Osteocyte (in vitro differentiated cells): Measurements from ENCODE around the gene CNTNAP2. TPM values are rescaled to one million over a fixed set of nuclear protein-coding genes. Genes with fewer than 3 reads are reported as not detected.

ENCODE experiments used
- DNase-seq: peaks from one replicate; pipeline ENCODE4 v3.0.0; 2021; ENCODE audit warnings: mixed read lengths; ENCODE audit not compliant: unreplicated experiment; ENCODE audit errors: extremely low spot score
- H3K27ac Mint-ChIP-seq: one replicate; pipeline ENCODE4 v1.8.0; 2021; ENCODE audit warnings: mild to moderate bottlenecking, mixed read lengths; ENCODE audit not compliant: unreplicated experiment
- H3K27me3 Mint-ChIP-seq: one replicate; pipeline ENCODE4 v1.8.0; 2021; ENCODE audit warnings: mixed read lengths; ENCODE audit not compliant: unreplicated experiment
- H3K36me3 Mint-ChIP-seq: one replicate; pipeline ENCODE4 v1.8.0; 2021; ENCODE audit warnings: mixed read lengths; ENCODE audit not compliant: unreplicated experiment
- H3K4me1 Mint-ChIP-seq: one replicate; pipeline ENCODE4 v1.8.0; 2021; ENCODE audit warnings: mixed read lengths; ENCODE audit not compliant: unreplicated experiment
- H3K4me3 Mint-ChIP-seq: one replicate; pipeline ENCODE4 v1.8.0; 2021; ENCODE audit warnings: mild to moderate bottlenecking, moderate library complexity, mixed read lengths; ENCODE audit not compliant: unreplicated experiment
- H3K9me3 Mint-ChIP-seq: one replicate; pipeline ENCODE4 v1.8.0; 2021; ENCODE audit warnings: mixed read lengths; ENCODE audit not compliant: unreplicated experiment
- total RNA-seq: library from RNA; stranded (reverse); gene quantifications from 2 replicates; pipeline ENCODE4 v1.2.1, GENCODE V29; 2021
- TF ChIP-seq, protein P1 (sequence below): fragments of 200-600 bp; sonication (generic); IDR thresholded peaks from 2 replicates; pipeline ENCODE4 v1.5.0; 2021; ENCODE audit warnings: antibody characterized with exemption, mild to moderate bottlenecking, moderate library complexity

CNTNAP2 gene
- total RNA-seq, 1 donor from 2014 or later, result 1.4 TPM

DNA sequence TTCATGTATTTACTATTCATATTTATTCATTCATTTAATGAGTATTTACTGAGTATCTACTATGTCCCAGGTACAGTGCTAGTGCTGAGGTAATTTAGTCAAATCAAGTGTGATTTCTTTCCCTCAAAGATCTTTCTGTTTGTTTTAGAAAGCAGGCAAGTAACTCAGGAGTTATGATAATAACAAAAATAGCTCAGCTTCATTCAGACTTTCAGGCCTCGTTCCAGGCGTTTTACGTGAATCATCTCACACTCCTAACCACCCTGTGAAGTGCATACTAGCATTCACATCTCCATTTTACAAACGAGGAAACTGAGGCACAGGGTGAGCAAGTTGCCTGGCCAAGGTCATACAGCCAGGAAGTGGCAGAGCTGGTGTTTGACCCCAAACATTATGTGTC, 2005.2 kb downstream of the CNTNAP2 start:
- no peak overlapping the region for H3K27ac Mint-ChIP-seq
- no peak for DNase-seq
- TF ChIP-seq, protein P1, sequence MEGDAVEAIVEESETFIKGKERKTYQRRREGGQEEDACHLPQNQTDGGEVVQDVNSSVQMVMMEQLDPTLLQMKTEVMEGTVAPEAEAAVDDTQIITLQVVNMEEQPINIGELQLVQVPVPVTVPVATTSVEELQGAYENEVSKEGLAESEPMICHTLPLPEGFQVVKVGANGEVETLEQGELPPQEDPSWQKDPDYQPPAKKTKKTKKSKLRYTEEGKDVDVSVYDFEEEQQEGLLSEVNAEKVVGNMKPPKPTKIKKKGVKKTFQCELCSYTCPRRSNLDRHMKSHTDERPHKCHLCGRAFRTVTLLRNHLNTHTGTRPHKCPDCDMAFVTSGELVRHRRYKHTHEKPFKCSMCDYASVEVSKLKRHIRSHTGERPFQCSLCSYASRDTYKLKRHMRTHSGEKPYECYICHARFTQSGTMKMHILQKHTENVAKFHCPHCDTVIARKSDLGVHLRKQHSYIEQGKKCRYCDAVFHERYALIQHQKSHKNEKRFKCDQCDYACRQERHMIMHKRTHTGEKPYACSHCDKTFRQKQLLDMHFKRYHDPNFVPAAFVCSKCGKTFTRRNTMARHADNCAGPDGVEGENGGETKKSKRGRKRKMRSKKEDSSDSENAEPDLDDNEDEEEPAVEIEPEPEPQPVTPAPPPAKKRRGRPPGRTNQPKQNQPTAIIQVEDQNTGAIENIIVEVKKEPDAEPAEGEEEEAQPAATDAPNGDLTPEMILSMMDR, result no peak
- no peak overlapping the region for H3K4me3 Mint-ChIP-seq
- no peaks in the 10 kb centered on the region for H3K4me1 Mint-ChIP-seq
- no peaks in the 10 kb centered on the region for H3K27me3 Mint-ChIP-seq
- no peaks in the 10 kb centered on the region for H3K36me3 Mint-ChIP-seq
- peaks cover 4% of the 10 kb centered on the region for H3K9me3 Mint-ChIP-seq

DNA sequence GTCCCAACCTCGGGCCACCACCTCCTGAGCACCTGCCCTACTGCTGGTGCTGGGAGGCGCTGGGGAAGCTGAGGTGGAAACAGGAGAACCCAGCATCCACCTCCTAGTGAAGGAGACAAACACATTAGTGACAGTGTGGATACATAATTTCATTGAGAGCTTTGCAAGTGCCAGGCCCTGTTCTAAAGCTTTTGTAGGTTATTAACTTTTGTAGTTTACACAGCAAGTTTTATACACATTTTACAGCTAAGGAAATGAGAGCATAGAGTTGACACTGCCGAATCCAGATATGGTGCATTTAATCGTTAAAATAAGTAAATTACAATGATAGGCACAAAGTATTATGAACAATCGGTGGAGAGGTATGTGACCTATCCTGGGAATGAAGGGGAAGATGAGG, 2007.9 kb downstream of the CNTNAP2 start:
- TF ChIP-seq, protein P1, result no peak
- Mint-ChIP-seq H3K27me3 (no peaks in the 10 kb centered on the region), H3K9me3 (peaks cover 4% of the 10 kb centered on the region), H3K4me3 (no peak overlapping the region), H3K27ac (no peak overlapping the region), H3K36me3 (no peaks in the 10 kb centered on the region), H3K4me1 (no peaks in the 10 kb centered on the region)
- no peak for DNase-seq

DNA sequence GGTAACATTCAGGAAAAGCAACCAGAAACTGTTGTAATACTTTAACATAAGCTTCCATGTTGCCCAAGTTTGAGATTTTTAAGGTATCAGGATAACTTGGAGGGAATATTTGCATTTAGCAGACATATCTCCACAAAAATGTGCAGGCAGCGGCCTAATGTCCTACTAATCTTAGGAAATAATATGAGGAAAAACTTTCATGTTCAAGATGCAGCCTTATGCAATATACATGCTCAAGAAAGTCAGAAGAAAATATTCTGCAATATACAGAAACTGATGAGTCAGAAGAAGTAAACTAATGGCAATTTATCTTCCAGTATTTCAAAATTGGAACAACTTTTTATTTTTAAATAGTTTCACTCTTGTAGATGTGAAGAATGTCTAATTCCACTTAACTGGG, 2010.8 kb downstream of the CNTNAP2 start:
- H3K4me3 Mint-ChIP-seq, result no peak overlapping the region
- TF ChIP-seq, protein P1, result no peak
- DNase-seq, result no peak
- H3K27me3 Mint-ChIP-seq, result no peaks in the 10 kb centered on the region
- peaks cover 4% of the 10 kb centered on the region for H3K9me3 Mint-ChIP-seq
- H3K36me3 Mint-ChIP-seq, result no peaks in the 10 kb centered on the region
- H3K4me1 Mint-ChIP-seq, result no peaks in the 10 kb centered on the region
- H3K27ac Mint-ChIP-seq, result no peak overlapping the region

DNA sequence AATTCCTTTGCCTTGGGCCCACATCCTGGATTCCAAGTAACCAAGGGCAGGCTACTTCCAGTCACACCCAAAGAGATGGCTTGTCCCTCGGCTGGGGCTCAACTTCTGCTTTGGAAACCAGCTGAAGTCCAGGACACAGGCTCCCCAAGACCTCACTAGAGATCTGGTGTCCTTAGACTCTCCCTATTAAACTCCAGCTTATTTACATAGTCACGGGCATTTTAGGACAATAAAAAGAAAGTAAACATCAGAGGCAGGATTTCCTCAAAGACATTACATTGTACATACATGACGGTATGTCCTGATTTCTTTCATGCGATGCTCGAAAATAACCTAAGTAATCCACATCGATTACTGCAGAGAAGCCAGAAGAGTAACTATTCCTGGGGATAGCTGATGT, 2012.4 kb downstream of the CNTNAP2 start:
- Mint-ChIP-seq H3K27me3 (peaks cover 2% of the 10 kb centered on the region), H3K36me3 (no peaks in the 10 kb centered on the region), H3K4me1 (no peaks in the 10 kb centered on the region), H3K9me3 (no peaks in the 10 kb centered on the region), H3K4me3 (no peak overlapping the region), H3K27ac (no peak overlapping the region)
- TF ChIP-seq, protein P1, result no peak
- no peak for DNase-seq

DNA sequence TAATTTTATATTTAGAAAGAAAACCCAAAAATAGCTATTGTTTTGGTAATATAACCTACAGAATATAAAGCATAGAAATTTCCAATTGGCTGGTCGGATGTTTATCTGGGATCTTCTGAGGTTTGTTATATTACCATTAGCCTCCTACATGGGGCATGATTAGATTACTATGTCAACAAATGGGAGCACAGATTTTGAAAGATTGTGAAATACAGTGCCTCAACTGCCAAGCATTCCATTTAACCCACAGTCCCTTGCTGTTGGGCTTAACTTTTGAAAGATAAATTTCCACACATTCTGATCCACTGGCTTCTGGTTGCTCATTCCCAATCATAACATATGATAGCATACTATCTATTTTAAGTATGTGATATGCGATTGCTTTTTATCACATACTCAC, 2018.5 kb downstream of the CNTNAP2 start:
- Mint-ChIP-seq H3K36me3 (no peaks in the 10 kb centered on the region), H3K9me3 (peaks cover 4% of the 10 kb centered on the region), H3K27me3 (peaks cover 5% of the 10 kb centered on the region), H3K4me1 (peaks cover 2% of the 10 kb centered on the region), H3K4me3 (no peak overlapping the region), H3K27ac (no peak overlapping the region)
- TF ChIP-seq, protein P1, result no peak
- no peak for DNase-seq
